IMR-90 (cell line): ENCODE measurements around the gene C12orf56. TPM values are rescaled to one million over a fixed set of nuclear protein-coding genes. Genes with fewer than 3 reads are reported as not detected.

ENCODE experiments used
- ATAC-seq: fragments of 200-7000 bp; cut with Tn5 transposase; 2 replicates; pipeline ENCODE4 v1.9.1; 2020; ENCODE audit warnings: low read depth, mild to moderate bottlenecking, moderate library complexity
- BruUV-seq: library from RNA; stranded (reverse); fragments of 400-500 nt; replicated peaks from 2 replicates; lab custom pipeline; 2021; lab: Mats Ljungman, UMichigan
- CTCF ChIA-PET: fragments of 300-600 bp; formaldehyde crosslinking; extraction: SDS; loops from one replicate; lab custom pipeline; 2021; ENCODE audit warnings: antibody characterized with exemption; lab: Yijun Ruan, JAX
- POLR2A ChIA-PET: fragments of 300-600 bp; sonication (Branson Sonifier 250); formaldehyde crosslinking; loops from one replicate; lab custom pipeline; 2022; ENCODE audit warnings: antibody characterized with exemption; ENCODE audit not compliant: unreplicated experiment; lab: Charles Lee
- DNase-seq: peaks from one replicate; pipeline ENCODE4 v3.0.0; 2013
- H2AFZ ChIP-seq: replicated peaks from 2 replicates; pipeline ENCODE3; 2013; ENCODE audit warnings: low read length, mild to moderate bottlenecking; ENCODE audit not compliant: poor library complexity
- H2AK5ac ChIP-seq: 2 replicates; pipeline ENCODE4 v1.6.1; 2013; ENCODE audit warnings: low read depth, low read length, inconsistent platforms
- H2AK9ac ChIP-seq: replicated peaks from 2 replicates; pipeline ENCODE3; 2013; ENCODE audit warnings: mild to moderate bottlenecking, low read depth, low read length, moderate library complexity; ENCODE audit not compliant: poor library complexity
- H2BK120ac ChIP-seq: 2 replicates; pipeline ENCODE4 v1.6.1; 2013; ENCODE audit warnings: low read depth, low read length, inconsistent platforms
- H2BK15ac ChIP-seq: 3 replicates; pipeline ENCODE4 v1.6.1; 2013; ENCODE audit warnings: low read depth, low read length, inconsistent platforms
- H2BK20ac ChIP-seq: 2 replicates; pipeline ENCODE4 v1.6.1; 2013; ENCODE audit warnings: low read depth, mild to moderate bottlenecking, inconsistent platforms, low read length, moderate library complexity
- H2BK5ac ChIP-seq: 2 replicates; pipeline ENCODE4 v1.6.1; 2013; ENCODE audit warnings: mild to moderate bottlenecking, low read depth, low read length, inconsistent platforms; ENCODE audit not compliant: poor library complexity, severe bottlenecking
- H3K14ac ChIP-seq: replicated peaks from 2 replicates; pipeline ENCODE4 v1.6.1; 2013; ENCODE audit warnings: low read depth, low read length, inconsistent platforms
- H3K18ac ChIP-seq: 2 replicates; pipeline ENCODE4 v1.6.1; 2013; ENCODE audit warnings: low read depth, low read length, control low read depth
- H3K23ac ChIP-seq: 2 replicates; pipeline ENCODE4 v1.6.1; 2013; ENCODE audit warnings: low read depth, low read length, inconsistent platforms
- H3K27ac ChIP-seq: 2 replicates; pipeline ENCODE4 v1.5.1; 2013; ENCODE audit warnings: mild to moderate bottlenecking, control low read depth, low read length; ENCODE audit not compliant: insufficient read depth
- H3K27me3 ChIP-seq: 2 replicates; pipeline ENCODE4 v1.6.1; 2013; ENCODE audit warnings: low read length; ENCODE audit not compliant: control insufficient read depth, insufficient read depth
- H3K36me3 ChIP-seq: 2 replicates; pipeline ENCODE4 v1.6.1; 2013; ENCODE audit warnings: low read length, mixed read lengths; ENCODE audit not compliant: control insufficient read depth, insufficient read depth
- H3K4ac ChIP-seq: 2 replicates; pipeline ENCODE4 v1.6.1; 2013; ENCODE audit warnings: low read depth, low read length, inconsistent platforms
- H3K4me1 ChIP-seq: 2 replicates; pipeline ENCODE4 v1.6.1; 2013; ENCODE audit warnings: low read length, mixed read lengths; ENCODE audit not compliant: control insufficient read depth, insufficient read depth
- H3K4me2 ChIP-seq: 2 replicates; pipeline ENCODE4 v1.6.1; 2013; ENCODE audit warnings: low read depth, mild to moderate bottlenecking, control low read depth, low read length, moderate library complexity
- H3K4me3 ChIP-seq: 2 replicates; pipeline ENCODE4 v1.5.1; 2013; ENCODE audit warnings: low read depth, mild to moderate bottlenecking, control low read depth, low read length, moderate library complexity; ENCODE audit not compliant: insufficient read depth
- H3K56ac ChIP-seq: 2 replicates; pipeline ENCODE4 v1.6.1; 2013; ENCODE audit warnings: low read length, inconsistent platforms; ENCODE audit not compliant: insufficient read depth; ENCODE audit errors: extremely low read depth
- H3K79me1 ChIP-seq, 2 experiments: 2 replicates each; pipeline ENCODE4 v1.6.1; 2013; ENCODE audit warnings: low read length in 2 of 2, inconsistent platforms in 1 of 2, low read depth in 1 of 2
- H3K9ac ChIP-seq: 2 replicates; pipeline ENCODE4 v1.6.1; 2013; ENCODE audit warnings: low read depth, low read length, control low read depth
- H3K9me1 ChIP-seq: 2 replicates; pipeline ENCODE4 v1.6.1; 2013; ENCODE audit warnings: low read length, inconsistent platforms; ENCODE audit not compliant: insufficient read depth
- H3K9me3 ChIP-seq: 2 replicates; pipeline ENCODE4 v1.6.1; 2013; ENCODE audit warnings: low read length; ENCODE audit not compliant: control insufficient read depth, insufficient read depth
- H4K20me1 ChIP-seq: 2 replicates; pipeline ENCODE4 v1.6.1; 2013; ENCODE audit warnings: low read length, inconsistent platforms; ENCODE audit not compliant: insufficient read depth
- H4K5ac ChIP-seq: 2 replicates; pipeline ENCODE4 v1.6.1; 2013; ENCODE audit warnings: mild to moderate bottlenecking, low read depth, low read length, control low read depth
- H4K8ac ChIP-seq, 2 experiments: 2 replicates each; pipeline ENCODE4 v1.6.1; 2013; ENCODE audit warnings: low read depth in 2 of 2, low read length in 2 of 2, control low read depth in 1 of 2, inconsistent platforms in 1 of 2
- H4K91ac ChIP-seq: 2 replicates; pipeline ENCODE4 v1.6.1; 2013; ENCODE audit warnings: low read depth, low read length, inconsistent platforms; ENCODE audit not compliant: insufficient read depth
- BHLHE40 ChIP-seq: fragments of 150-350 bp; IDR thresholded peaks from 2 replicates; pipeline ENCODE4 v1.6.1; 2016; ENCODE audit warnings: mild to moderate bottlenecking, low read depth, low read length
- CEBPB ChIP-seq: IDR thresholded peaks from 2 replicates; pipeline ENCODE4 v1.6.1; 2012; ENCODE audit warnings: low read depth, low read length, improper control_type of control experiment
- CHD1 ChIP-seq: IDR thresholded peaks from 2 replicates; pipeline ENCODE4 v1.6.1; 2012; ENCODE audit warnings: low read depth, low read length, improper control_type of control experiment
- CTCF ChIP-seq: conservative IDR thresholded peaks from 2 replicates; pipeline ENCODE4 v1.5.1; 2012; ENCODE audit warnings: mild to moderate bottlenecking, low read depth, low read length, improper control_type of control experiment
- ELK1 ChIP-seq: fragments of 150-350 bp; IDR thresholded peaks from 2 replicates; pipeline ENCODE4 v1.6.1; 2016; ENCODE audit warnings: low read depth, mild to moderate bottlenecking, low read length, moderate library complexity, borderline replicate concordance
- FOS ChIP-seq: fragments of 150-350 bp; IDR thresholded peaks from 2 replicates; pipeline ENCODE4 v1.6.1; 2016; ENCODE audit warnings: low read depth, low read length
- MAFK ChIP-seq: IDR thresholded peaks from 2 replicates; pipeline ENCODE4 v1.6.1; 2012; ENCODE audit warnings: low read depth, low read length, improper control_type of control experiment
- MAZ ChIP-seq: IDR thresholded peaks from 2 replicates; pipeline ENCODE4 v1.6.1; 2012; ENCODE audit warnings: low read depth, mild to moderate bottlenecking, low read length, improper control_type of control experiment, moderate library complexity, borderline replicate concordance
- MXI1 ChIP-seq: IDR thresholded peaks from 2 replicates; pipeline ENCODE4 v1.6.1; 2012; ENCODE audit warnings: low read depth, mild to moderate bottlenecking, low read length, moderate library complexity, borderline replicate concordance
- NFE2L2 ChIP-seq: fragments of 150-350 bp; IDR thresholded peaks from 2 replicates; pipeline ENCODE4 v1.6.1; 2016; ENCODE audit warnings: low read depth, mild to moderate bottlenecking, low read length
- POLR2A ChIP-seq: IDR thresholded peaks from 2 replicates; pipeline ENCODE4 v1.6.1; 2012; ENCODE audit warnings: mild to moderate bottlenecking, low read depth, low read length
- RAD21 ChIP-seq: IDR thresholded peaks from 2 replicates; pipeline ENCODE4 v1.6.1; 2012; ENCODE audit warnings: low read length, improper control_type of control experiment
- RCOR1 ChIP-seq: IDR thresholded peaks from 2 replicates; pipeline ENCODE4 v1.6.1; 2012; ENCODE audit warnings: mild to moderate bottlenecking, low read length, improper control_type of control experiment; ENCODE audit not compliant: insufficient replicate concordance
- RFX5 ChIP-seq: IDR thresholded peaks from 2 replicates; pipeline ENCODE4 v1.8.0; 2012; ENCODE audit warnings: low read depth, mild to moderate bottlenecking, low read length, moderate library complexity
- SMC3 ChIP-seq: fragments of 150-350 bp; IDR thresholded peaks from 2 replicates; pipeline ENCODE4 v1.6.1; 2016; ENCODE audit warnings: low read depth, mild to moderate bottlenecking, antibody characterized with exemption, low read length, moderate library complexity
- USF2 ChIP-seq: fragments of 150-350 bp; IDR thresholded peaks from 2 replicates; pipeline ENCODE4 v1.6.1; 2017; ENCODE audit warnings: mild to moderate bottlenecking, antibody characterized with exemption, low read length, low read depth
- WGBS, 2 experiments: methylation state at CpG; one replicate each; pipeline versions ENCODE4 v1.1.5 to v1.1.7; 2013; ENCODE audit warnings: missing lambda C conversion rate in 2 of 2; ENCODE audit not compliant: insufficient read length in 1 of 2; ENCODE audit errors: extremely low coverage in 2 of 2; 5-methylcytosine and 5-hydroxymethylcytosine counted together
- dilution Hi-C: fragments of 300-500 bp; cut with HindIII; formaldehyde crosslinking; loops from one replicate; pipeline ENCODE4 v1.14.3; 2018; ENCODE audit warnings: low sequenced_read_pairs; ENCODE audit not compliant: unreplicated experiment
- in situ Hi-C: fragments of 300-500 bp; cut with MboI; formaldehyde crosslinking; loops from 3 replicates; pipeline ENCODE4 v1.14.3; 2019; ENCODE audit warnings: low sequenced_read_pairs, inconsistent platforms, mixed read lengths
- intact Hi-C: fragments of 100-400 bp; cut with micrococcal nuclease; formaldehyde crosslinking; loops from 2 replicates; pipeline ENCODE4 v1.10.0; 2022
- polyA plus RNA-seq, 3 experiments: library from polyadenylated mRNA; depleted of rRNA; stranded (reverse); fragments of >200 nt; gene quantifications; 2 replicates each; pipeline ENCODE4 v1.2.3, GENCODE V29; 2012; ENCODE audit warnings: low replicate concordance in 1 of 3
- total RNA-seq: library from RNA; depleted of rRNA; stranded (reverse); fragments of >200 nt; gene quantifications from 2 replicates; pipeline ENCODE4 v1.2.3, GENCODE V29; 2012

Gene C12orf56
- total and polyA plus RNA-seq, 2 of the 4 experiments (the other 2 are of a cell fraction) = 0.09 TPM; not detected in 1

GRCh38 chr12:64320611-64321010, 69.9 kb downstream of the C12orf56 start:
- BruUV-seq = no TSS peak
- intact Hi-C loops (no loop called here), in situ Hi-C loops (no loop called here), dilution Hi-C loops (no loop called here)
- Histone ChIP-seq H3K4ac (no peak overlapping the region), H2BK120ac (no peak overlapping the region), H3K23ac (no peak overlapping the region), H2BK20ac (no peak overlapping the region), H3K9me3 (no peaks in the 10 kb centered on the region), H2AK5ac (no peak overlapping the region), H3K4me3 (no peak overlapping the region), H3K79me1 (no peaks in the 10 kb centered on the region), H3K27ac (no peak overlapping the region), H2AFZ (no peak overlapping the region), H2BK5ac (no peak overlapping the region), H4K91ac (no peak overlapping the region), H3K9me1 (no peaks in the 10 kb centered on the region), H4K20me1 (no peaks in the 10 kb centered on the region), H3K56ac (no peak overlapping the region), H3K27me3 (peaks cover 11% of the 10 kb centered on the region), H3K36me3 (no peaks in the 10 kb centered on the region), H3K4me2 (no peak overlapping the region), H4K8ac (no peak overlapping the region), H3K4me1 (no peaks in the 10 kb centered on the region), H3K9ac (no peak overlapping the region), H3K18ac (no peak overlapping the region), H2AK9ac (no peak overlapping the region), H4K5ac (no peak overlapping the region), H3K14ac (no peak overlapping the region), H2BK15ac (no peak overlapping the region)
- ATAC-seq = no peak
- ChIA-PET POLR2A (no interaction called here), CTCF (no interaction called here)
- TF ChIP-seq RAD21 (no peak), FOS (no peak), ELK1 (no peak), RFX5 (no peak), BHLHE40 (no peak), NFE2L2 (no peak), MXI1 (no peak), MAZ (no peak), POLR2A (no peak), MAFK (no peak), RCOR1 (no peak), CTCF (no peak), CEBPB (no peak), CHD1 (no peak), SMC3 (no peak), USF2 (no peak)
- DNase-seq = no peak
- WGBS, 2 experiments = no CpG with 5 or more reads among the region's 1 CpG
